Stimulated activated memory B cell treated with anti-CD40 and anti-IgM and Interleukin-4, amounts not matched to agents 10 μg/mL and 1 μg/mL and 100 μg/mL, for 72 hours (primary cell): ENCODE measurements around the gene TBX21.

Source experiments
- ATAC-seq: fragments of 150-1000 bp; cut with Tn5 transposase; 2 replicates; pipeline ENCODE4 v1.10.0; 2021
- H3K27ac Mint-ChIP-seq: one replicate; pipeline ENCODE4 v1.8.0; 2022; ENCODE audit warnings: mild to moderate bottlenecking, mixed read lengths
- H3K27me3 Mint-ChIP-seq: one replicate; pipeline ENCODE4 v1.8.0; 2022; ENCODE audit warnings: mixed read lengths
- H3K36me3 Mint-ChIP-seq: one replicate; pipeline ENCODE4 v1.8.0; 2022; ENCODE audit warnings: mixed read lengths
- H3K4me1 Mint-ChIP-seq: one replicate; pipeline ENCODE4 v1.8.0; 2022; ENCODE audit warnings: mixed read lengths
- H3K4me3 Mint-ChIP-seq: one replicate; pipeline ENCODE4 v1.8.0; 2022; ENCODE audit warnings: mild to moderate bottlenecking, moderate library complexity, mixed read lengths
- H3K9me3 Mint-ChIP-seq: one replicate; pipeline ENCODE4 v1.8.0; 2022; ENCODE audit warnings: mixed read lengths

TBX21 gene

GRCh38 chr17:47704736-47705135, 28.3 kb upstream of the TBX21 start:
- ATAC-seq: no peak
- Mint-ChIP-seq H3K27me3 (no peaks in the 10 kb centered on the region), H3K4me1 (peaks cover 65% of the 10 kb centered on the region), H3K4me3 (no peak overlapping the region), H3K27ac (peak overlapping the region; percentile 38), H3K36me3 (no peaks in the 10 kb centered on the region), H3K9me3 (no peaks in the 10 kb centered on the region)

GRCh38 chr17:47705536-47706530, 27.2 kb upstream of the TBX21 start:
- Mint-ChIP-seq H3K4me1 (peaks cover 70% of the 10 kb centered on the region), H3K27me3 (no peaks in the 10 kb centered on the region), H3K4me3 (peak overlapping the region; percentile 5), H3K9me3 (no peaks in the 10 kb centered on the region), H3K27ac (peak overlapping the region; percentile 38), H3K36me3 (peaks cover 7% of the 10 kb centered on the region)
- no peak for ATAC-seq

GRCh38 chr17:47707056-47707804, 25.8 kb upstream of the TBX21 start:
- Mint-ChIP-seq H3K36me3 (peaks cover 8% of the 10 kb centered on the region), H3K4me1 (peaks cover 65% of the 10 kb centered on the region), H3K27ac (peak overlapping the region; percentile 6), H3K27me3 (no peaks in the 10 kb centered on the region), H3K4me3 (no peak overlapping the region), H3K9me3 (no peaks in the 10 kb centered on the region)
- ATAC-seq: no peak

GRCh38 chr17:47707884-47708283, 25.2 kb upstream of the TBX21 start:
- Mint-ChIP-seq H3K36me3 (peaks cover 8% of the 10 kb centered on the region), H3K9me3 (no peaks in the 10 kb centered on the region), H3K27ac (no peak overlapping the region), H3K27me3 (no peaks in the 10 kb centered on the region), H3K4me1 (peaks cover 64% of the 10 kb centered on the region), H3K4me3 (no peak overlapping the region)
- no peak for ATAC-seq

GRCh38 chr17:47708312-47708863, 24.6 kb upstream of the TBX21 start:
- Mint-ChIP-seq H3K27me3 (no peaks in the 10 kb centered on the region), H3K9me3 (no peaks in the 10 kb centered on the region), H3K4me1 (peaks cover 64% of the 10 kb centered on the region), H3K27ac (no peak overlapping the region), H3K4me3 (no peak overlapping the region), H3K36me3 (peaks cover 8% of the 10 kb centered on the region)
- ATAC-seq: no peak

- peaks cover 64% of the 10 kb centered on the region for H3K4me1 Mint-ChIP-seq
- peaks cover 8% of the 10 kb centered on the region for H3K36me3 Mint-ChIP-seq
- no peaks in the 10 kb centered on the region for H3K9me3 Mint-ChIP-seq
- H3K27ac Mint-ChIP-seq: no peak overlapping the region
- no peak overlapping the region for H3K4me3 Mint-ChIP-seq
- no peaks in the 10 kb centered on the region for H3K27me3 Mint-ChIP-seq
- peak; percentile 60 for ATAC-seq
Measured at GRCh38 chr17:47708864-47709541, 24.0 kb upstream of the TBX21 start.

GRCh38 chr17:47709594-47709993, 23.4 kb upstream of the TBX21 start:
- Mint-ChIP-seq H3K4me1 (peaks cover 64% of the 10 kb centered on the region), H3K9me3 (no peaks in the 10 kb centered on the region), H3K27ac (no peak overlapping the region), H3K36me3 (peaks cover 8% of the 10 kb centered on the region), H3K4me3 (no peak overlapping the region), H3K27me3 (no peaks in the 10 kb centered on the region)
- no peak for ATAC-seq

- H3K9me3 Mint-ChIP-seq: no peaks in the 10 kb centered on the region
- H3K27ac Mint-ChIP-seq: peak overlapping the region; percentile 48
- ATAC-seq: no peak
- H3K4me3 Mint-ChIP-seq: no peak overlapping the region
- H3K27me3 Mint-ChIP-seq: no peaks in the 10 kb centered on the region
- H3K4me1 Mint-ChIP-seq: peaks cover 64% of the 10 kb centered on the region
- H3K36me3 Mint-ChIP-seq: peaks cover 8% of the 10 kb centered on the region
Measured at GRCh38 chr17:47711366-47712099, 21.5 kb upstream of the TBX21 start.

GRCh38 chr17:47712330-47713023, 20.6 kb upstream of the TBX21 start:
- ATAC-seq: no peak
- Mint-ChIP-seq H3K27ac (peak overlapping the region; percentile 29), H3K4me1 (peaks cover 64% of the 10 kb centered on the region)

GRCh38 chr17:47713980-47714700, 18.9 kb upstream of the TBX21 start:
- Mint-ChIP-seq H3K9me3 (no peaks in the 10 kb centered on the region), H3K27me3 (no peaks in the 10 kb centered on the region), H3K27ac (peak overlapping the region; percentile 29), H3K4me3 (peak overlapping the region; percentile 25), H3K36me3 (peaks cover 8% of the 10 kb centered on the region), H3K4me1 (peaks cover 80% of the 10 kb centered on the region)
- no peak for ATAC-seq

More at GRCh38 chr17:47712330-47713023, 20.6 kb upstream of the TBX21 start:
- H3K36me3 Mint-ChIP-seq: peaks cover 8% of the 10 kb centered on the region
- H3K27me3 Mint-ChIP-seq: no peaks in the 10 kb centered on the region
- no peaks in the 10 kb centered on the region for H3K9me3 Mint-ChIP-seq
- no peak overlapping the region for H3K4me3 Mint-ChIP-seq

- peaks cover 87% of the 10 kb centered on the region for H3K4me1 Mint-ChIP-seq
- ATAC-seq: peak; percentile 45
- H3K27me3 Mint-ChIP-seq: no peaks in the 10 kb centered on the region
- H3K4me3 Mint-ChIP-seq: no peak overlapping the region
- peak overlapping the region; percentile 63 for H3K27ac Mint-ChIP-seq
- H3K9me3 Mint-ChIP-seq: no peaks in the 10 kb centered on the region
- peaks cover 8% of the 10 kb centered on the region for H3K36me3 Mint-ChIP-seq
Measured at GRCh38 chr17:47714773-47715396, 18.2 kb upstream of the TBX21 start.

- Mint-ChIP-seq H3K36me3 (peaks cover 1% of the 10 kb centered on the region), H3K9me3 (no peaks in the 10 kb centered on the region), H3K4me1 (peaks cover 92% of the 10 kb centered on the region), H3K4me3 (peak overlapping the region; percentile 19), H3K27ac (peak overlapping the region; percentile 63), H3K27me3 (no peaks in the 10 kb centered on the region)
- ATAC-seq: no peak
Measured at GRCh38 chr17:47715669-47716325, 17.2 kb upstream of the TBX21 start.
